PC-3 (cell line): Measurements from ENCODE around the gene RHOH. TPM values are rescaled to one million over a fixed set of nuclear protein-coding genes. Genes with fewer than 3 reads are reported as not detected.

Source experiments
- ATAC-seq: fragments of 200-7000 bp; cut with Tn5 transposase; 2 replicates; pipeline ENCODE4 v1.9.1; 2020; ENCODE audit warnings: mild to moderate bottlenecking, moderate library complexity
- BruUV-seq: library from RNA; stranded (reverse); fragments of 400-500 nt; replicated peaks from 2 replicates; lab custom pipeline; 2021; lab: Mats Ljungman, UMichigan
- CTCF ChIA-PET: fragments of 300-600 bp; sonication (Branson Sonifier 250); formaldehyde crosslinking; loops from one replicate; lab custom pipeline; 2022; ENCODE audit warnings: antibody characterized with exemption; lab: Charles Lee
- POLR2A ChIA-PET: fragments of 300-600 bp; sonication (Branson Sonifier 250); formaldehyde crosslinking; loops from one replicate; lab custom pipeline; 2022; ENCODE audit warnings: antibody characterized with exemption; ENCODE audit not compliant: unreplicated experiment; lab: Charles Lee
- DNase-seq: peaks from one replicate; pipeline ENCODE4 v3.0.0-alpha.2; 2015
- H2AFZ ChIP-seq: fragments of 300-600 bp; sonication (generic); 2 replicates; pipeline ENCODE4 v1.6.0; 2016; ENCODE audit warnings: antibody characterized with exemption, low read length
- H3F3A ChIP-seq: fragments of 300-600 bp; sonication (generic); one replicate; pipeline ENCODE4 v1.6.0; 2017; ENCODE audit warnings: antibody characterized with exemption, low read length, control low read depth, mild to moderate bottlenecking; ENCODE audit not compliant: unreplicated experiment
- H3K27ac ChIP-seq: fragments of 300-600 bp; sonication (generic); 2 replicates; pipeline ENCODE4 v1.5.1; 2016; ENCODE audit warnings: mild to moderate bottlenecking, low read length
- H3K27me3 ChIP-seq: fragments of 300-600 bp; sonication (generic); 2 replicates; pipeline ENCODE4 v1.6.1; 2016; ENCODE audit warnings: low read length, mixed read lengths
- H3K36me3 ChIP-seq: fragments of 300-600 bp; sonication (generic); 2 replicates; pipeline ENCODE4 v1.6.1; 2016; ENCODE audit warnings: low read depth, mixed run types, low read length, mixed read lengths
- H3K4me1 ChIP-seq: fragments of 300-600 bp; sonication (generic); 2 replicates; pipeline ENCODE4 v1.5.1; 2016; ENCODE audit warnings: low read length; ENCODE audit not compliant: insufficient read depth
- H3K4me2 ChIP-seq: fragments of 300-600 bp; sonication (generic); 2 replicates; pipeline ENCODE4 v1.6.0; 2016; ENCODE audit warnings: low read length
- H3K4me3 ChIP-seq: fragments of 300-600 bp; sonication (generic); 2 replicates; pipeline ENCODE4 v1.5.1; 2016; ENCODE audit warnings: mild to moderate bottlenecking, low read length, mixed read lengths
- H3K79me2 ChIP-seq: fragments of 300-600 bp; sonication (generic); 2 replicates; pipeline ENCODE4 v1.6.1; 2017; ENCODE audit warnings: low read length, mixed read lengths
- H3K9ac ChIP-seq: fragments of 300-600 bp; sonication (generic); 2 replicates; pipeline ENCODE4 v1.6.0; 2016; ENCODE audit warnings: mild to moderate bottlenecking, low read length
- H3K9me2 ChIP-seq: fragments of 300-600 bp; sonication (generic); replicated peaks from 2 replicates; pipeline ENCODE4 v1.6.1; 2016; ENCODE audit warnings: mixed run types, low read length, mixed read lengths
- H3K9me3 ChIP-seq: fragments of 300-600 bp; sonication (generic); 2 replicates; pipeline ENCODE4 v1.6.1; 2016; ENCODE audit warnings: low read length, mixed read lengths
- H4K20me1 ChIP-seq: fragments of 300-600 bp; sonication (generic); 2 replicates; pipeline ENCODE4 v1.6.1; 2016; ENCODE audit warnings: low read length, mixed read lengths
- CTCF ChIP-seq: fragments of 300-600 bp; sonication (generic); conservative IDR thresholded peaks from 2 replicates; pipeline ENCODE4 v1.5.1; 2017; ENCODE audit warnings: antibody characterized with exemption, low read depth, mild to moderate bottlenecking, low read length
- EZH2 ChIP-seq: fragments of 300-600 bp; sonication (generic); IDR thresholded peaks from one replicate; pipeline ENCODE4 v1.6.1; 2017; ENCODE audit warnings: antibody characterized with exemption, mild to moderate bottlenecking, low read length; ENCODE audit not compliant: unreplicated experiment
- EZH2phosphoT487 ChIP-seq: fragments of 300-600 bp; sonication (generic); IDR thresholded peaks from 2 replicates; pipeline ENCODE4 v1.6.1; 2018; ENCODE audit warnings: mild to moderate bottlenecking, antibody characterized with exemption, low read length, borderline replicate concordance
- intact Hi-C: fragments of 100-400 bp; cut with micrococcal nuclease; formaldehyde crosslinking; loops from 2 replicates; pipeline ENCODE4 v1.9.0; 2023
- total RNA-seq: library from RNA; depleted of rRNA; stranded (reverse); fragments of >200 nt; gene quantifications from 2 replicates; pipeline ENCODE4 v1.2.3, GENCODE V29; 2014

RHOH gene
- total RNA-seq, 1 experiment from 2014 or later = not detected

- Histone ChIP-seq H3K4me3 (no peak overlapping the region), H3F3A (no peaks in the 10 kb centered on the region), H4K20me1 (no peaks in the 10 kb centered on the region), H2AFZ (no peak overlapping the region), H3K4me2 (no peak overlapping the region), H3K9ac (no peak overlapping the region), H3K27ac (no peak overlapping the region), H3K9me2 (no peaks in the 10 kb centered on the region), H3K36me3 (no peaks in the 10 kb centered on the region), H3K4me1 (no peaks in the 10 kb centered on the region), H3K9me3 (no peaks in the 10 kb centered on the region), H3K79me2 (no peaks in the 10 kb centered on the region), H3K27me3 (no peaks in the 10 kb centered on the region)
- CTCF ChIA-PET = no interaction called here
- intact Hi-C loops = no loop called here
- DNase-seq (no peak), ATAC-seq (no peak)
- POLR2A ChIA-PET = no interaction called here
- TF ChIP-seq EZH2phosphoT487 = no peak
- no peak for TF ChIP-seq CTCF
- TF ChIP-seq EZH2 = no peak
- BruUV-seq = no TSS peak
Observed at GRCh38 chr4:40214038-40214437, 17.2 kb downstream of the RHOH start.

DNA sequence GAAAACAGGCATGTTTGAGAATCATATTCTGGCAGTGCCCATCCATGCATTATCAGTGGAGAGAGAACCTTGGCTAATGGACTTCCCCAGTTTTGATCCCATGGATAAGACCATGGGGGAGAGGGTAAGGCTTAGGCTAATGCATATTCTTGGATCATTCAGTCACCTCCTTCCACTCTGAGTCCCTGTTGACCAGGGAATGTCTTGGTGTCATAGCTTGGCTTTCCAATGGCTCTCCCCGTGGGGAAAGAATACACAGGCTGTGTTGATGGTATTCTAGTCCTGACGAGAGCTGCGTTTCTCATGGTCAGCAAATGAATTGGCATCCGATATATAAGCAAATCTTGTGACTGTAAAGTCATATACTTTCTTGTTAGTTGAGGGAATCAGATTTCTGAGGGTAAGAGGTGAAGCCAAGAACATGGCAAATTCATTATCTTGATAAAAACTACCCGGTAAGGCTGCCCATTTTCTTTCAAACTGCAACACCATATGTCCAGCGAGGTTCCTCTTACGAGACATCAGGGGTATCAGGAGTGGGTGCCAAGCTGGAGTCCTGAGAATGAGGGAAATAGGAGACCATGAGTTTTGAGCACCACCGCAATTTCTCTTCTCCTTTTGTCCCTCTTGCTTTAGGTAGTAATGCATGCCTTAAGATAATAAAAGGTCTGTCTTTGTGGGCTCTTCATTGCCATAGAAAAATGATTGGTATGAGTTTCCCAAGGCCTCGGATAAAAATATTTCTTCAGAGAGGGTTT, 18.0 kb downstream of the RHOH start:
- Histone ChIP-seq H3K36me3 (no peaks in the 10 kb centered on the region), H3K27ac (no peak overlapping the region), H3K79me2 (no peaks in the 10 kb centered on the region), H3K4me2 (no peak overlapping the region), H3K9me2 (no peaks in the 10 kb centered on the region), H3F3A (no peaks in the 10 kb centered on the region), H3K9me3 (no peaks in the 10 kb centered on the region), H3K27me3 (no peaks in the 10 kb centered on the region), H3K9ac (no peak overlapping the region), H4K20me1 (no peaks in the 10 kb centered on the region), H3K4me3 (no peak overlapping the region), H3K4me1 (no peaks in the 10 kb centered on the region), H2AFZ (no peak overlapping the region)
- DNase-seq (no peak), ATAC-seq (no peak)
- TF ChIP-seq CTCF (no peak), EZH2phosphoT487 (no peak), EZH2 (no peak)
- no TSS peak for BruUV-seq
- ChIA-PET CTCF (no interaction called here), POLR2A (no interaction called here)
- intact Hi-C loops = no loop called here

DNA sequence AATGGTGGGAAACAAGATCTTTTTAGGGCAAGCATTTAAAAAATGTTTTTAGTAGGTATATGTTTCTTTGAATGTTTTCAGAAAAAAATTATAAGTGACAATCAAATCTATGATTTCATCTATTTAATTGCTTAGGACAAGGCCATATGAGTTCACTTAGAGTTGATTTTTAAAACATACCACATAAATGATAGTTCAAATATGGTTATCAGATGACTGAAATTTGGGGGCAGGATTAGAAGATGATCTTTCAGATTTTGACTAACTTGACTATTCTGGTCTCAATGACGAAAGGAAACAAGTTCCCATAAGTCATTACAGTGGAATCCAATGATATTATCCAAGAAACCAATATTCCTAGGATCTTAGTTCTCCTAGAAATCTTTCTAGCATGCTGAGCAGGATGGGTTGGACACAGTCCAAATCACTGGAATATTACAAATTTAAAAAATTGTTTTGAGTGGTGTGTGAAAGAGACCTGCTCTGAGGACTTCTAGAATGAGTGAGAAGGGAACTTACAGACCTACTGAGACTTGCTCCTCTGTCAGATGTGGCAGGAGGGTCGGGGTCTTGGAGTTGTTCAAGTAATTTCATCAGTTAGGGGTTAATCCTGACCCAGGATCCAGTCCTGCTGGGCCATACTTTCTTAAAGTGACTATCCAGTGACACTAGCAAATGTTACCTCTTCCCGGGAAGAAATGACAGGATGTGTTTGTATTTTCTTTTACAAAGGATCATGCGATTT, 20.0 kb downstream of the RHOH start:
- intact Hi-C loops = no loop called here
- Histone ChIP-seq H3K9me2 (no peaks in the 10 kb centered on the region), H3K27ac (no peak overlapping the region), H3K27me3 (no peaks in the 10 kb centered on the region), H3K4me1 (no peaks in the 10 kb centered on the region), H3K36me3 (no peaks in the 10 kb centered on the region), H3K79me2 (no peaks in the 10 kb centered on the region), H3K4me2 (no peak overlapping the region), H3F3A (no peaks in the 10 kb centered on the region), H3K4me3 (no peak overlapping the region), H4K20me1 (no peaks in the 10 kb centered on the region), H3K9ac (no peak overlapping the region), H3K9me3 (no peaks in the 10 kb centered on the region), H2AFZ (no peak overlapping the region)
- ChIA-PET POLR2A (no interaction called here), CTCF (no interaction called here)
- BruUV-seq = no TSS peak
- ATAC-seq (no peak), DNase-seq (no peak)
- no peak for TF ChIP-seq CTCF
- no peak for TF ChIP-seq EZH2phosphoT487
- no peak for TF ChIP-seq EZH2
